ENCODE results near the gene ERCC4.

The ERCC4 gene

GRCh38 chr16:13911306-13911705 lies 8.6 kb upstream of the ERCC4 start:
- no peak for DNase-seq (ENCODE audit: low read depth in 2 of 2)

GRCh38 chr16:13911871-13912270 lies 8.1 kb upstream of the ERCC4 start:
- no peak for DNase-seq (ENCODE audit: low read depth in 2 of 2)

- no peak for DNase-seq (ENCODE audit: low read depth in 2 of 2)
Observed at GRCh38 chr16:13912891-13913290, 7.1 kb upstream of the ERCC4 start.

- no peak for DNase-seq (ENCODE audit: low read depth in 2 of 2)
Observed at GRCh38 chr16:13913374-13914292, 6.3 kb upstream of the ERCC4 start.

GRCh38 chr16:13915033-13915635 lies 4.8 kb upstream of the ERCC4 start:
- no peak for DNase-seq (ENCODE audit: low read depth in 2 of 2)

GRCh38 chr16:13919330-13919682 lies 648 bp upstream of the ERCC4 start:
- no peak for DNase-seq (ENCODE audit: low read depth in 2 of 2)

GRCh38 chr16:13920510-13920818 lies 510 bp downstream of the ERCC4 start:
- no peak for DNase-seq (ENCODE audit: low read depth in 2 of 2)

GRCh38 chr16:13921328-13921727 lies 1.4 kb downstream of the ERCC4 start:
- DNase-seq (ENCODE audit: low read depth in 2 of 2), result no peak

- no peak for DNase-seq (ENCODE audit: low read depth in 2 of 2)
Observed at GRCh38 chr16:13923703-13924298, 3.8 kb downstream of the ERCC4 start.

GRCh38 chr16:13926464-13926863 lies 6.5 kb downstream of the ERCC4 start:
- DNase-seq (ENCODE audit: low read depth in 2 of 2), result no peak

- no peak for DNase-seq (ENCODE audit: low read depth in 2 of 2)
Observed at GRCh38 chr16:13926891-13927290, 6.9 kb downstream of the ERCC4 start.

GRCh38 chr16:13928646-13929045 lies 8.7 kb downstream of the ERCC4 start:
- no peak for DNase-seq (ENCODE audit: low read depth in 2 of 2)

GRCh38 chr16:13931845-13932244 lies 11.9 kb downstream of the ERCC4 start:
- no peak for DNase-seq (ENCODE audit: low read depth in 2 of 2)

- no peak for DNase-seq (ENCODE audit: low read depth in 2 of 2)
Observed at GRCh38 chr16:13935408-13935807, 15.5 kb downstream of the ERCC4 start.

- no peak for DNase-seq (ENCODE audit: low read depth in 2 of 2)
Observed at GRCh38 chr16:13936155-13936554, 16.2 kb downstream of the ERCC4 start.

- DNase-seq (ENCODE audit: low read depth in 2 of 2), result no peak
Observed at GRCh38 chr16:13936596-13937081, 16.7 kb downstream of the ERCC4 start.

- DNase-seq (ENCODE audit: low read depth in 2 of 2), result no peak
Observed at GRCh38 chr16:13937411-13937810, 17.5 kb downstream of the ERCC4 start.

- no peak for DNase-seq (ENCODE audit: low read depth in 2 of 2)
Observed at GRCh38 chr16:13938480-13938879, 18.5 kb downstream of the ERCC4 start.

GRCh38 chr16:13939821-13940220 lies 19.9 kb downstream of the ERCC4 start:
- DNase-seq (ENCODE audit: low read depth in 2 of 2), result no peak

GRCh38 chr16:13940397-13940933 lies 20.5 kb downstream of the ERCC4 start:
- DNase-seq (ENCODE audit: low read depth in 2 of 2), result no peak

GRCh38 chr16:13944816-13945215 lies 24.9 kb downstream of the ERCC4 start:
- DNase-seq (ENCODE audit: low read depth in 2 of 2), result no peak

GRCh38 chr16:13945744-13946485 lies 26.0 kb downstream of the ERCC4 start:
- DNase-seq (ENCODE audit: low read depth in 2 of 2), result no peak
